ENCODE results near the gene ZNF280B.
"Not testable (repeated sequence)": the region's sequence is repeated elsewhere in the genome, so short reads cannot be mapped to it uniquely, and the experiment has no call there.

ZNF280B gene

DNA sequence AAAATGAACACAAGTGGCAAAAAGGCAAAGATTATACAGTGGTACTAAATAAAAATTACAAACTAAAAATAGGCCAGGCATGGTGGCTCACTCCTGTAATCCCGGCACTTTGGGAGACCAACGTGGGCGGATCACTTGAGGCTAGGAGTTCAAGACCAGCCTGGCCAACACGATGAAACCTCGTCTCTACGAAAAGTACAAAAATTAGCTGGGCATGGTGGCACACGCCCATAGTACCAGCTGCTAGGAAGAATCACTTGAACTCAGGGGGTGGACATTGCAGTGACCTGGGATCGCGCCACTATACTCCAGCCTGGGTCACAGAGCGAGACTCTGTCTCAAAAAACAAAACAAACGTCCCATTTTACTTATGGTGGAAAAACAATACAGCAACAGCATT is 24.5 kb downstream of the ZNF280B start:
- DNase-seq (ENCODE audit: extremely low spot score): no peak
- no peak for TF ChIP-seq L3MBTL2 (conservative IDR thresholded peaks at IDR 0.05)
- no peak for TF ChIP-seq LEF1 (IDR thresholded peaks at IDR 0.05; ENCODE audit: borderline replicate concordance)
- no peak for TF ChIP-seq FOXK2 (IDR thresholded peaks at IDR 0.05)
- TF ChIP-seq BHLHE40 (IDR thresholded peaks at IDR 0.05; ENCODE audit: borderline replicate concordance): no peak
- TF ChIP-seq CTBP1 (IDR thresholded peaks at IDR 0.05; ENCODE audit: borderline replicate concordance): no peak
- TF ChIP-seq SP1 (IDR thresholded peaks at IDR 0.05): no peak
- TF ChIP-seq ELF4 (IDR thresholded peaks at IDR 0.05): no peak
- TF ChIP-seq TARDBP (IDR thresholded peaks at IDR 0.05): no peak
- TF ChIP-seq FOXA1 (IDR thresholded peaks at IDR 0.05): no peak
- TF ChIP-seq NFRKB (IDR thresholded peaks at IDR 0.05): no peak
- no peak for TF ChIP-seq ZNF384 (IDR thresholded peaks at IDR 0.05)
- no peak for TF ChIP-seq SUZ12 (IDR thresholded peaks at IDR 0.05)
- no peak for TF ChIP-seq HDGF (IDR thresholded peaks at IDR 0.05; ENCODE audit: borderline replicate concordance)
- TF ChIP-seq FOXM1 (IDR thresholded peaks at IDR 0.05; ENCODE audit: borderline replicate concordance): no peak
- TF ChIP-seq ARNT (IDR thresholded peaks at IDR 0.05): no peak
- CTCF ChIA-PET: no interaction called here
- POLR2A ChIA-PET: no interaction called here

- POLR2A ChIA-PET: no interaction called here
These were observed 27.6 kb downstream of the ZNF280B start for GRCh38 chr22:22480940-22481339.

GRCh38 chr22:22479999-22480532 is 28.5 kb downstream of the ZNF280B start:
- POLR2A ChIA-PET: no interaction called here
- no peak for TF ChIP-seq BHLHE40 (IDR thresholded peaks at IDR 0.05; ENCODE audit: borderline replicate concordance)
- TF ChIP-seq FOXK2 (IDR thresholded peaks at IDR 0.05): no peak
- CTCF ChIA-PET: no interaction called here

More at GRCh38 chr22:22480940-22481339, 27.6 kb downstream of the ZNF280B start:
- no peak for DNase-seq (ENCODE audit: extremely low spot score)
- CTCF ChIA-PET: interaction anchor here (0.9 kb wide), 1 partner anchor 17 kb away, joined by 6 read pairs; no protein-coding TSS in a partner anchor
- TF ChIP-seq HDGF (IDR thresholded peaks at IDR 0.05; ENCODE audit: borderline replicate concordance): no peak
- no peak for TF ChIP-seq TARDBP (IDR thresholded peaks at IDR 0.05)
- TF ChIP-seq FOXK2 (IDR thresholded peaks at IDR 0.05): no peak
- no peak for TF ChIP-seq CTBP1 (IDR thresholded peaks at IDR 0.05; ENCODE audit: borderline replicate concordance)
- TF ChIP-seq L3MBTL2 (conservative IDR thresholded peaks at IDR 0.05): no peak
- TF ChIP-seq LEF1 (IDR thresholded peaks at IDR 0.05; ENCODE audit: borderline replicate concordance): no peak
- no peak for TF ChIP-seq ELF4 (IDR thresholded peaks at IDR 0.05)
- no peak for TF ChIP-seq PKNOX1 (IDR thresholded peaks at IDR 0.05)
- TF ChIP-seq FOXA1 (IDR thresholded peaks at IDR 0.05): no peak
- TF ChIP-seq NFRKB (IDR thresholded peaks at IDR 0.05): no peak
- TF ChIP-seq FOXM1 (IDR thresholded peaks at IDR 0.05; ENCODE audit: borderline replicate concordance): no peak
- no peak for TF ChIP-seq ARNT (IDR thresholded peaks at IDR 0.05)
- TF ChIP-seq ZNF384 (IDR thresholded peaks at IDR 0.05): no peak
- no peak for TF ChIP-seq SP1 (IDR thresholded peaks at IDR 0.05)
- TF ChIP-seq SUZ12 (IDR thresholded peaks at IDR 0.05): no peak

GRCh38 chr22:22479116-22479515 is 29.4 kb downstream of the ZNF280B start:
- TF ChIP-seq FOXM1 (IDR thresholded peaks at IDR 0.05; ENCODE audit: borderline replicate concordance) (no peak), ZNF384 (IDR thresholded peaks at IDR 0.05) (no peak), NFRKB (IDR thresholded peaks at IDR 0.05) (no peak), CTBP1 (IDR thresholded peaks at IDR 0.05; ENCODE audit: borderline replicate concordance) (no peak), LEF1 (IDR thresholded peaks at IDR 0.05; ENCODE audit: borderline replicate concordance) (no peak), FOXK2 (IDR thresholded peaks at IDR 0.05) (no peak), FOXA1 (IDR thresholded peaks at IDR 0.05) (no peak), ELF4 (IDR thresholded peaks at IDR 0.05) (no peak), PKNOX1 (IDR thresholded peaks at IDR 0.05) (no peak), TARDBP (IDR thresholded peaks at IDR 0.05) (no peak)
- CTCF ChIA-PET: no interaction called here
- no peak for DNase-seq (ENCODE audit: extremely low spot score)
- POLR2A ChIA-PET: no interaction called here

More at GRCh38 chr22:22479999-22480532, 28.5 kb downstream of the ZNF280B start:
- DNase-seq (ENCODE audit: extremely low spot score): no peak

DNA sequence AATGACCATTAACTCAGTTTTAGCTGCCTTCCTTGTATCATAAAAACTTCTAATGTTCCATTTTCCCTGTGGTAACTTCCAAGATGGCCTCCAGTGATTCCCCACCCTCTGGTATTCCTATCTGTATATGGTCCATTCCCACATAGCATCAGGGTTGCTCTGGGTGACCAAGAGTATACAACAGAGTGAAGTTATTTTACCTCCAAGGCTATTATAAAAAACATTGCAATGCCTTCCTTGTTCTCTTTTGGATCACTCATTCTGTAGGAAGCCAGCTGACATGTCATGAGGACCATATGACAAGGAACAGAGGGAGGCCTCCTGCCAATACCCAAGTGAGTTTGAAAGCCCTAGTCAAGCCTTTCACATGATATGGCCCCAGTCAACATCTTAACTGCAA is 30.1 kb downstream of the ZNF280B start:
- ChIA-PET CTCF (no interaction called here), POLR2A (no interaction called here)
- TF ChIP-seq BHLHE40 (IDR thresholded peaks at IDR 0.05; ENCODE audit: borderline replicate concordance): no peak
- TF ChIP-seq FOXK2 (IDR thresholded peaks at IDR 0.05): no peak
- no peak for TF ChIP-seq L3MBTL2 (conservative IDR thresholded peaks at IDR 0.05)
- no peak for TF ChIP-seq ELF4 (IDR thresholded peaks at IDR 0.05)
- no peak for TF ChIP-seq TARDBP (IDR thresholded peaks at IDR 0.05)
- no peak for DNase-seq (ENCODE audit: extremely low spot score)

GRCh38 chr22:22474733-22475132 is 33.8 kb downstream of the ZNF280B start:
- ChIA-PET CTCF (interaction anchor here (1.1 kb wide), 1 partner anchor 41 kb away, joined by 4 read pairs; no protein-coding TSS in a partner anchor), POLR2A (no interaction called here)
- DNase-seq (ENCODE audit: extremely low spot score): no peak
- TF ChIP-seq FOXA1 (IDR thresholded peaks at IDR 0.05): no peak
- no peak for TF ChIP-seq SUZ12 (IDR thresholded peaks at IDR 0.05)
- no peak for TF ChIP-seq TARDBP (IDR thresholded peaks at IDR 0.05)
- TF ChIP-seq ELF4 (IDR thresholded peaks at IDR 0.05): no peak
- TF ChIP-seq SP1 (IDR thresholded peaks at IDR 0.05): no peak
- no peak for TF ChIP-seq FOXK2 (IDR thresholded peaks at IDR 0.05)
- TF ChIP-seq FOXM1 (IDR thresholded peaks at IDR 0.05; ENCODE audit: borderline replicate concordance): no peak
- TF ChIP-seq L3MBTL2 (conservative IDR thresholded peaks at IDR 0.05): no peak
- TF ChIP-seq NFRKB (IDR thresholded peaks at IDR 0.05): no peak
- no peak for TF ChIP-seq HDGF (IDR thresholded peaks at IDR 0.05; ENCODE audit: borderline replicate concordance)
- TF ChIP-seq ARNT (IDR thresholded peaks at IDR 0.05): no peak
- no peak for TF ChIP-seq PKNOX1 (IDR thresholded peaks at IDR 0.05)
- TF ChIP-seq BHLHE40 (IDR thresholded peaks at IDR 0.05; ENCODE audit: borderline replicate concordance): no peak
- no peak for TF ChIP-seq LEF1 (IDR thresholded peaks at IDR 0.05; ENCODE audit: borderline replicate concordance)
- TF ChIP-seq CTBP1 (IDR thresholded peaks at IDR 0.05; ENCODE audit: borderline replicate concordance): no peak
- no peak for TF ChIP-seq ZNF384 (IDR thresholded peaks at IDR 0.05)

DNA sequence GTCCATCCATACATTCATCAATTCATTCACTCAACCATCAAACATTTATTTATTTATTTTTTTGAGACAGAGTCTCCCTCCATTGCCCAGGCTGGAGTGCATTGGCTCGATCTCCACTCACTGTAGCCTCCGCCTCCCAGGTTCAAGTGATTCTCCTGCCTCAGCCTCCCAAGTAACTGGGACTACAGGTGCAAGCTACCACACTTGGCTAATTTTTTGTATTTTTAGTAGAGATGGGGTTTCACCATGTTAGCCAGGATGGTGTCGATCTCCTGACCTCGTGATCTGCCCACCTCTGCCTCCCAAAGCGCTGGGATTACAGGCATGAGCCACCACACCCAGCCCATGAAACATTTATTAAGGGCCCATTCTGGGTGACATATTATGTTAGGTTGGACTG is 37.4 kb downstream of the ZNF280B start:
- DNase-seq (ENCODE audit: extremely low spot score); POLR2A ChIA-PET: not testable (repeated sequence)
- CTCF ChIA-PET: interaction anchor here (0.7 kb wide), 1 partner anchor 56 kb away, joined by 6 read pairs; no protein-coding TSS in a partner anchor

All from HEK293T (cell line).